GM23338 (cell line): ENCODE measurements around the gene SMIM22. TPM values are rescaled to one million over a fixed set of nuclear protein-coding genes. Genes with fewer than 3 reads are reported as not detected.

ENCODE experiments used
- ATAC-seq: fragments of 200-7000 bp; cut with Tn5 transposase; 3 replicates; pipeline ENCODE4 v1.9.1; 2020
- DNase-seq: peaks from one replicate; pipeline ENCODE4 v3.0.0-alpha.2; 2015; ENCODE audit warnings: low spot score
- H2AFZ ChIP-seq: fragments of 200-600 bp; sonication (generic); 2 replicates; pipeline ENCODE4 v1.8.0; 2016; ENCODE audit warnings: antibody characterized with exemption, mild to moderate bottlenecking, moderate library complexity
- H3F3A ChIP-seq: fragments of 200-600 bp; sonication (generic); replicated peaks from 2 replicates; pipeline ENCODE4 v1.8.0; 2017; ENCODE audit warnings: antibody characterized with exemption, mixed run types, low read depth
- H3K27ac ChIP-seq: fragments of 200-600 bp; sonication (generic); 2 replicates; pipeline ENCODE4 v1.6.1; 2016; ENCODE audit warnings: low read depth
- H3K27me3 ChIP-seq: fragments of 200-600 bp; sonication (generic); 2 replicates; pipeline ENCODE4 v1.8.0; 2016; ENCODE audit warnings: mild to moderate bottlenecking, mixed run types, moderate library complexity; ENCODE audit not compliant: insufficient read depth
- H3K36me3 ChIP-seq: fragments of 200-600 bp; sonication (generic); 2 replicates; pipeline ENCODE4 v1.8.0; 2016; ENCODE audit warnings: mild to moderate bottlenecking; ENCODE audit not compliant: insufficient read depth
- H3K4me1 ChIP-seq: fragments of 200-600 bp; sonication (generic); 2 replicates; pipeline ENCODE4 v1.8.0; 2016; ENCODE audit warnings: mild to moderate bottlenecking, moderate library complexity; ENCODE audit not compliant: insufficient read depth
- H3K4me2 ChIP-seq: fragments of 200-600 bp; sonication (generic); 2 replicates; pipeline ENCODE4 v1.7.1; 2017; ENCODE audit warnings: mixed run types
- H3K4me3 ChIP-seq: fragments of 200-600 bp; sonication (generic); 2 replicates; pipeline ENCODE4 v1.6.1; 2016; ENCODE audit warnings: mixed run types
- H3K79me2 ChIP-seq: fragments of 200-600 bp; sonication (generic); replicated peaks from 2 replicates; pipeline ENCODE4 v1.8.0; 2017; ENCODE audit warnings: mild to moderate bottlenecking; ENCODE audit not compliant: insufficient read depth
- H3K9me2 ChIP-seq: fragments of 200-600 bp; sonication (generic); 2 replicates; pipeline ENCODE4 v1.8.0; 2017; ENCODE audit not compliant: insufficient read depth
- H4K20me1 ChIP-seq: fragments of 200-600 bp; sonication (generic); replicated peaks from 2 replicates; pipeline ENCODE4 v1.8.0; 2017; ENCODE audit warnings: mild to moderate bottlenecking; ENCODE audit not compliant: insufficient read depth
- H3K27ac Mint-ChIP-seq: 2 replicates; pipeline ENCODE4 v1.8.0; 2020; ENCODE audit warnings: inconsistent platforms, mild to moderate bottlenecking, moderate library complexity, mixed read lengths
- H3K27me3 Mint-ChIP-seq: 3 replicates; pipeline ENCODE4 v1.8.0; 2022; ENCODE audit warnings: low read depth, mild to moderate bottlenecking, moderate library complexity, mixed read lengths, inconsistent platforms; ENCODE audit not compliant: insufficient read depth, poor library complexity
- H3K36me3 Mint-ChIP-seq: 3 replicates; pipeline ENCODE4 v1.8.0; 2021; ENCODE audit warnings: low read depth, mild to moderate bottlenecking, inconsistent platforms, moderate library complexity, mixed read lengths
- H3K4me1 Mint-ChIP-seq: 3 replicates; pipeline ENCODE4 v1.8.0; 2020; ENCODE audit warnings: mild to moderate bottlenecking, inconsistent platforms, mixed read lengths
- H3K4me3 Mint-ChIP-seq: 3 replicates; pipeline ENCODE4 v1.8.0; 2021; ENCODE audit warnings: moderate library complexity, mild to moderate bottlenecking, inconsistent platforms, mixed read lengths
- H3K9me3 Mint-ChIP-seq: 3 replicates; pipeline ENCODE4 v1.8.0; 2020; ENCODE audit warnings: moderate library complexity, mild to moderate bottlenecking, inconsistent platforms, mixed read lengths
- CREB1 ChIP-seq: fragments of 250-450 bp; sonication (Bioruptor Pico); IDR thresholded peaks from 2 replicates; pipeline ENCODE4 v1.5.0; 2020; ENCODE audit warnings: low read depth, mild to moderate bottlenecking, moderate library complexity
- EZH2 ChIP-seq: fragments of 200-600 bp; sonication (generic); IDR thresholded peaks from one replicate; pipeline ENCODE4 v1.8.0; 2017; ENCODE audit warnings: antibody characterized with exemption, mild to moderate bottlenecking, low read depth; ENCODE audit not compliant: unreplicated experiment
- EZH2phosphoT487 ChIP-seq: fragments of 200-600 bp; sonication (generic); IDR thresholded peaks from one replicate; pipeline ENCODE4 v1.8.1; 2018; ENCODE audit warnings: antibody characterized with exemption; ENCODE audit not compliant: unreplicated experiment
- JUNB ChIP-seq: IDR thresholded peaks from one replicate; pipeline ENCODE4 v1.6.1; 2016; ENCODE audit warnings: antibody characterized with exemption; ENCODE audit not compliant: unreplicated experiment
- NANOG ChIP-seq: IDR thresholded peaks from 2 replicates; pipeline ENCODE4 v1.6.1; 2016; ENCODE audit warnings: antibody characterized with exemption, borderline replicate concordance
- POLR2AphosphoS5 ChIP-seq: IDR thresholded peaks from 2 replicates; pipeline ENCODE4 v1.6.1; 2016; ENCODE audit warnings: antibody characterized with exemption, low read depth
- STAT1 ChIP-seq: IDR thresholded peaks from one replicate; pipeline ENCODE4 v1.6.1; 2016; ENCODE audit warnings: antibody characterized with exemption; ENCODE audit not compliant: unreplicated experiment
- ZNF114 ChIP-seq: fragments of 250-450 bp; sonication (Bioruptor Pico); IDR thresholded peaks from 2 replicates; pipeline ENCODE4 v1.5.0; 2020; ENCODE audit warnings: mild to moderate bottlenecking, moderate library complexity
- ZNF331 ChIP-seq: fragments of 250-450 bp; sonication (Bioruptor Pico); IDR thresholded peaks from 2 replicates; pipeline ENCODE4 v1.5.0; 2020; ENCODE audit warnings: low read depth, mild to moderate bottlenecking, moderate library complexity
- polyA plus RNA-seq: library from polyadenylated mRNA; unstranded; fragments of >200 nt; fragmentation: Nextera tagmentation; extraction: Ambion mirVana; gene quantifications from 2 replicates; pipeline ENCODE4 v1.2.1, GENCODE V29; 2016
- total RNA-seq: library from RNA; depleted of rRNA; stranded (reverse); fragments of >200 nt; shearing (Covaris generic); gene quantifications from 2 replicates; pipeline ENCODE4 v1.2.3, GENCODE V29; 2014
- TF ChIP-seq, protein P1 (sequence below): IDR thresholded peaks from 2 replicates; pipeline ENCODE4 v1.6.1; 2016; ENCODE audit warnings: antibody characterized with exemption
- TF ChIP-seq, protein P2 (sequence below): IDR thresholded peaks from one replicate; pipeline ENCODE4 v1.6.1; 2018; ENCODE audit warnings: antibody characterized with exemption; ENCODE audit not compliant: unreplicated experiment
- TF ChIP-seq, protein P3 (sequence below): fragments of 250-450 bp; sonication (Bioruptor Pico); IDR thresholded peaks from 2 replicates; pipeline ENCODE4 v1.5.0; 2020; ENCODE audit warnings: mild to moderate bottlenecking, moderate library complexity
- TF ChIP-seq, protein P4 (sequence below), 2 experiments: fragments of 200-600 bp in 1 of 2; sonication (generic) in 1 of 2; conservative IDR thresholded peaks; 2 replicates each; pipeline versions ENCODE4 v1.5.1 to v1.6.1; 2016 to 2017; ENCODE audit warnings: antibody characterized with exemption in 2 of 2, low read depth in 2 of 2, mild to moderate bottlenecking in 2 of 2, moderate library complexity in 1 of 2

The SMIM22 gene
- total and polyA plus RNA-seq, 2 experiments from 2014 or later = 1.4 TPM; not detected in 1

DNA sequence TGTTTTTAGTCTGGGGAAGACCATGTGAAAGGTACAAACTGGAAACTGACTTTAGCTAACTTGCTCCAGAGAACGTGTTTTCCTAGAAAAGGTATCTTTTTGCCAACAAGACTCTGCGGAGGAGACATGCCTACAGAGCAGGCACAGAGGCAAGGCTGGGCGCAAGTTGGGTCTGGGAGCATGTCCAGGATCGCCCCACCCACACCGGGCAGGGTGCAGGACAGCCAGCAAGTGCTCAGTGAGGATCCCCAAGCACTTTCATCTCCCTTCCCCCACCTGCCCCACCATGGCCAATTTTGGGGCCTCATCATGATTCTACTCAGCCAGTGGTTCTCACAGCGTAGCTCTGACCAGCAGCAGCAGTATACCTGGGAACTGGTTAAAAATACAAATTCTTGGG, 25.5 kb downstream of the SMIM22 start:
- H3K4me3 ChIP-seq = no peak overlapping the region
- no peaks in the 10 kb centered on the region for H3K4me1 ChIP-seq
- ATAC-seq (no peak), DNase-seq (no peak)
- H3K4me1 Mint-ChIP-seq = no peaks in the 10 kb centered on the region
- no peak overlapping the region for H3K27ac ChIP-seq
- no peaks in the 10 kb centered on the region for H3K9me2 ChIP-seq
- no peak overlapping the region for H3K4me3 Mint-ChIP-seq
- H3K4me2 ChIP-seq = no peak overlapping the region
- no peaks in the 10 kb centered on the region for H3K27me3 ChIP-seq
- H3K36me3 ChIP-seq = peaks cover 37% of the 10 kb centered on the region
- H3K36me3 Mint-ChIP-seq = peaks cover 64% of the 10 kb centered on the region
- H4K20me1 ChIP-seq = no peaks in the 10 kb centered on the region; the same call in 1 of the 2 replicates
- H3K27ac Mint-ChIP-seq = no peak overlapping the region
- no peaks in the 10 kb centered on the region for H3K9me3 Mint-ChIP-seq
- H3K79me2 ChIP-seq = no peaks in the 10 kb centered on the region
- no peak overlapping the region for H2AFZ ChIP-seq
- H3F3A ChIP-seq = 0 out of 2 replicates have a peak, but pooled peaks cover 3% of the 10 kb centered on the region
- H3K27me3 Mint-ChIP-seq = peaks cover 1% of the 10 kb centered on the region
- TF ChIP-seq ZNF114 (no peak), EZH2 (no peak), ZNF331 (CRISPR knock-in tag) (no peak), JUNB (no peak), CREB1 (CRISPR knock-in tag) (no peak), NANOG (no peak), STAT1 (no peak), EZH2phosphoT487 (no peak), POLR2AphosphoS5 (no peak)
- TF ChIP-seq, protein P1, sequence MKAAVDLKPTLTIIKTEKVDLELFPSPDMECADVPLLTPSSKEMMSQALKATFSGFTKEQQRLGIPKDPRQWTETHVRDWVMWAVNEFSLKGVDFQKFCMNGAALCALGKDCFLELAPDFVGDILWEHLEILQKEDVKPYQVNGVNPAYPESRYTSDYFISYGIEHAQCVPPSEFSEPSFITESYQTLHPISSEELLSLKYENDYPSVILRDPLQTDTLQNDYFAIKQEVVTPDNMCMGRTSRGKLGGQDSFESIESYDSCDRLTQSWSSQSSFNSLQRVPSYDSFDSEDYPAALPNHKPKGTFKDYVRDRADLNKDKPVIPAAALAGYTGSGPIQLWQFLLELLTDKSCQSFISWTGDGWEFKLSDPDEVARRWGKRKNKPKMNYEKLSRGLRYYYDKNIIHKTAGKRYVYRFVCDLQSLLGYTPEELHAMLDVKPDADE = no peak
- TF ChIP-seq, protein P2, sequence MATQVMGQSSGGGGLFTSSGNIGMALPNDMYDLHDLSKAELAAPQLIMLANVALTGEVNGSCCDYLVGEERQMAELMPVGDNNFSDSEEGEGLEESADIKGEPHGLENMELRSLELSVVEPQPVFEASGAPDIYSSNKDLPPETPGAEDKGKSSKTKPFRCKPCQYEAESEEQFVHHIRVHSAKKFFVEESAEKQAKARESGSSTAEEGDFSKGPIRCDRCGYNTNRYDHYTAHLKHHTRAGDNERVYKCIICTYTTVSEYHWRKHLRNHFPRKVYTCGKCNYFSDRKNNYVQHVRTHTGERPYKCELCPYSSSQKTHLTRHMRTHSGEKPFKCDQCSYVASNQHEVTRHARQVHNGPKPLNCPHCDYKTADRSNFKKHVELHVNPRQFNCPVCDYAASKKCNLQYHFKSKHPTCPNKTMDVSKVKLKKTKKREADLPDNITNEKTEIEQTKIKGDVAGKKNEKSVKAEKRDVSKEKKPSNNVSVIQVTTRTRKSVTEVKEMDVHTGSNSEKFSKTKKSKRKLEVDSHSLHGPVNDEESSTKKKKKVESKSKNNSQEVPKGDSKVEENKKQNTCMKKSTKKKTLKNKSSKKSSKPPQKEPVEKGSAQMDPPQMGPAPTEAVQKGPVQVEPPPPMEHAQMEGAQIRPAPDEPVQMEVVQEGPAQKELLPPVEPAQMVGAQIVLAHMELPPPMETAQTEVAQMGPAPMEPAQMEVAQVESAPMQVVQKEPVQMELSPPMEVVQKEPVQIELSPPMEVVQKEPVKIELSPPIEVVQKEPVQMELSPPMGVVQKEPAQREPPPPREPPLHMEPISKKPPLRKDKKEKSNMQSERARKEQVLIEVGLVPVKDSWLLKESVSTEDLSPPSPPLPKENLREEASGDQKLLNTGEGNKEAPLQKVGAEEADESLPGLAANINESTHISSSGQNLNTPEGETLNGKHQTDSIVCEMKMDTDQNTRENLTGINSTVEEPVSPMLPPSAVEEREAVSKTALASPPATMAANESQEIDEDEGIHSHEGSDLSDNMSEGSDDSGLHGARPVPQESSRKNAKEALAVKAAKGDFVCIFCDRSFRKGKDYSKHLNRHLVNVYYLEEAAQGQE = no peak
- TF ChIP-seq, protein P3, sequence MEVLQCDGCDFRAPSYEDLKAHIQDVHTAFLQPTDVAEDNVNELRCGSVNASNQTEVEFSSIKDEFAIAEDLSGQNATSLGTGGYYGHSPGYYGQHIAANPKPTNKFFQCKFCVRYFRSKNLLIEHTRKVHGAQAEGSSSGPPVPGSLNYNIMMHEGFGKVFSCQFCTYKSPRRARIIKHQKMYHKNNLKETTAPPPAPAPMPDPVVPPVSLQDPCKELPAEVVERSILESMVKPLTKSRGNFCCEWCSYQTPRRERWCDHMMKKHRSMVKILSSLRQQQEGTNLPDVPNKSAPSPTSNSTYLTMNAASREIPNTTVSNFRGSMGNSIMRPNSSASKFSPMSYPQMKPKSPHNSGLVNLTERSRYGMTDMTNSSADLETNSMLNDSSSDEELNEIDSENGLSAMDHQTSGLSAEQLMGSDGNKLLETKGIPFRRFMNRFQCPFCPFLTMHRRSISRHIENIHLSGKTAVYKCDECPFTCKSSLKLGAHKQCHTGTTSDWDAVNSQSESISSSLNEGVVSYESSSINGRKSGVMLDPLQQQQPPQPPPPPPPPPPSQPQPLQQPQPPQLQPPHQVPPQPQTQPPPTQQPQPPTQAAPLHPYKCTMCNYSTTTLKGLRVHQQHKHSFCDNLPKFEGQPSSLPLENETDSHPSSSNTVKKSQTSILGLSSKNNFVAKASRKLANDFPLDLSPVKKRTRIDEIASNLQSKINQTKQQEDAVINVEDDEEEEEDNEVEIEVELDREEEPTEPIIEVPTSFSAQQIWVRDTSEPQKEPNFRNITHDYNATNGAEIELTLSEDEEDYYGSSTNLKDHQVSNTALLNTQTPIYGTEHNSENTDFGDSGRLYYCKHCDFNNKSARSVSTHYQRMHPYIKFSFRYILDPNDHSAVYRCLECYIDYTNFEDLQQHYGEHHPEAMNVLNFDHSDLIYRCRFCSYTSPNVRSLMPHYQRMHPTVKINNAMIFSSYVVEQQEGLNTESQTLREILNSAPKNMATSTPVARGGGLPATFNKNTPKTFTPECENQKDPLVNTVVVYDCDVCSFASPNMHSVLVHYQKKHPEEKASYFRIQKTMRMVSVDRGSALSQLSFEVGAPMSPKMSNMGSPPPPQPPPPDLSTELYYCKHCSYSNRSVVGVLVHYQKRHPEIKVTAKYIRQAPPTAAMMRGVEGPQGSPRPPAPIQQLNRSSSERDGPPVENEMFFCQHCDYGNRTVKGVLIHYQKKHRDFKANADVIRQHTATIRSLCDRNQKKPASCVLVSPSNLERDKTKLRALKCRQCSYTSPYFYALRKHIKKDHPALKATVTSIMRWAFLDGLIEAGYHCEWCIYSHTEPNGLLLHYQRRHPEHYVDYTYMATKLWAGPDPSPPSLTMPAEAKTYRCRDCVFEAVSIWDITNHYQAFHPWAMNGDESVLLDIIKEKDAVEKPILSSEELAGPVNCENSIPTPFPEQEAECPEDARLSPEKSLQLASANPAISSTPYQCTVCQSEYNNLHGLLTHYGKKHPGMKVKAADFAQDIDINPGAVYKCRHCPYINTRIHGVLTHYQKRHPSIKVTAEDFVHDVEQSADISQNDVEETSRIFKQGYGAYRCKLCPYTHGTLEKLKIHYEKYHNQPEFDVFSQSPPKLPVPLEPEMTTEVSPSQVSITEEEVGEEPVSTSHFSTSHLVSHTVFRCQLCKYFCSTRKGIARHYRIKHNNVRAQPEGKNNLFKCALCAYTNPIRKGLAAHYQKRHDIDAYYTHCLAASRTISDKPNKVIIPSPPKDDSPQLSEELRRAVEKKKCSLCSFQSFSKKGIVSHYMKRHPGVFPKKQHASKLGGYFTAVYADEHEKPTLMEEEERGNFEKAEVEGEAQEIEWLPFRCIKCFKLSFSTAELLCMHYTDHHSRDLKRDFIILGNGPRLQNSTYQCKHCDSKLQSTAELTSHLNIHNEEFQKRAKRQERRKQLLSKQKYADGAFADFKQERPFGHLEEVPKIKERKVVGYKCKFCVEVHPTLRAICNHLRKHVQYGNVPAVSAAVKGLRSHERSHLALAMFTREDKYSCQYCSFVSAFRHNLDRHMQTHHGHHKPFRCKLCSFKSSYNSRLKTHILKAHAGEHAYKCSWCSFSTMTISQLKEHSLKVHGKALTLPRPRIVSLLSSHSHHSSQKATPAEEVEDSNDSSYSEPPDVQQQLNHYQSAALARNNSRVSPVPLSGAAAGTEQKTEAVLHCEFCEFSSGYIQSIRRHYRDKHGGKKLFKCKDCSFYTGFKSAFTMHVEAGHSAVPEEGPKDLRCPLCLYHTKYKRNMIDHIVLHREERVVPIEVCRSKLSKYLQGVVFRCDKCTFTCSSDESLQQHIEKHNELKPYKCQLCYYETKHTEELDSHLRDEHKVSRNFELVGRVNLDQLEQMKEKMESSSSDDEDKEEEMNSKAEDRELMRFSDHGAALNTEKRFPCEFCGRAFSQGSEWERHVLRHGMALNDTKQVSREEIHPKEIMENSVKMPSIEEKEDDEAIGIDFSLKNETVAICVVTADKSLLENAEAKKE (CRISPR knock-in tag) = no peak
- TF ChIP-seq, protein P4, sequence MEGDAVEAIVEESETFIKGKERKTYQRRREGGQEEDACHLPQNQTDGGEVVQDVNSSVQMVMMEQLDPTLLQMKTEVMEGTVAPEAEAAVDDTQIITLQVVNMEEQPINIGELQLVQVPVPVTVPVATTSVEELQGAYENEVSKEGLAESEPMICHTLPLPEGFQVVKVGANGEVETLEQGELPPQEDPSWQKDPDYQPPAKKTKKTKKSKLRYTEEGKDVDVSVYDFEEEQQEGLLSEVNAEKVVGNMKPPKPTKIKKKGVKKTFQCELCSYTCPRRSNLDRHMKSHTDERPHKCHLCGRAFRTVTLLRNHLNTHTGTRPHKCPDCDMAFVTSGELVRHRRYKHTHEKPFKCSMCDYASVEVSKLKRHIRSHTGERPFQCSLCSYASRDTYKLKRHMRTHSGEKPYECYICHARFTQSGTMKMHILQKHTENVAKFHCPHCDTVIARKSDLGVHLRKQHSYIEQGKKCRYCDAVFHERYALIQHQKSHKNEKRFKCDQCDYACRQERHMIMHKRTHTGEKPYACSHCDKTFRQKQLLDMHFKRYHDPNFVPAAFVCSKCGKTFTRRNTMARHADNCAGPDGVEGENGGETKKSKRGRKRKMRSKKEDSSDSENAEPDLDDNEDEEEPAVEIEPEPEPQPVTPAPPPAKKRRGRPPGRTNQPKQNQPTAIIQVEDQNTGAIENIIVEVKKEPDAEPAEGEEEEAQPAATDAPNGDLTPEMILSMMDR (conservative IDR thresholded peaks at IDR 0.05; ENCODE audit: low read depth in 2 of 2) = no peak
